GM23248 (cell line): Measurements from ENCODE around the gene CAVIN2. TPM values are rescaled to one million over a fixed set of nuclear protein-coding genes. Genes with fewer than 3 reads are reported as not detected.

Experiments
- DNase-seq: peaks from one replicate; pipeline ENCODE4 v3.0.0-alpha.2; 2015
- H2AFZ ChIP-seq: fragments of 200-600 bp; sonication (generic); 2 replicates; pipeline ENCODE4 v1.6.1; 2016; ENCODE audit warnings: antibody characterized with exemption
- H3F3A ChIP-seq: fragments of 200-600 bp; sonication (generic); 2 replicates; pipeline ENCODE4 v1.6.1; 2016; ENCODE audit warnings: mild to moderate bottlenecking, antibody characterized with exemption, mixed run types; ENCODE audit not compliant: insufficient read depth
- H3K27ac ChIP-seq: fragments of 200-600 bp; sonication (generic); 2 replicates; pipeline ENCODE4 v1.5.1; 2016; ENCODE audit warnings: mild to moderate bottlenecking
- H3K27me3 ChIP-seq: fragments of 200-600 bp; sonication (generic); replicated peaks from 2 replicates; pipeline ENCODE4 v1.6.1; 2016; ENCODE audit warnings: mild to moderate bottlenecking; ENCODE audit not compliant: insufficient read depth
- H3K36me3 ChIP-seq: fragments of 200-600 bp; sonication (generic); 2 replicates; pipeline ENCODE4 v1.6.1; 2016; ENCODE audit warnings: low read depth, mild to moderate bottlenecking
- H3K4me1 ChIP-seq: fragments of 200-600 bp; sonication (generic); 2 replicates; pipeline ENCODE4 v1.6.1; 2016; ENCODE audit warnings: mild to moderate bottlenecking; ENCODE audit not compliant: insufficient read depth
- H3K4me2 ChIP-seq: fragments of 200-600 bp; sonication (generic); one replicate; pipeline ENCODE4 v1.6.1; 2016; ENCODE audit warnings: mild to moderate bottlenecking; ENCODE audit not compliant: unreplicated experiment
- H3K4me3 ChIP-seq: fragments of 200-600 bp; sonication (generic); 2 replicates; pipeline ENCODE4 v1.5.1; 2016; ENCODE audit warnings: mild to moderate bottlenecking
- H3K79me2 ChIP-seq: fragments of 200-600 bp; sonication (generic); 2 replicates; pipeline ENCODE4 v1.6.1; 2016; ENCODE audit warnings: mild to moderate bottlenecking; ENCODE audit not compliant: insufficient read depth
- H3K9ac ChIP-seq: fragments of 200-600 bp; sonication (generic); 2 replicates; pipeline ENCODE4 v1.6.1; 2016; ENCODE audit warnings: mild to moderate bottlenecking
- H3K9me2 ChIP-seq: fragments of 200-600 bp; sonication (generic); 2 replicates; pipeline ENCODE4 v1.6.1; 2016; ENCODE audit warnings: mixed run types, mild to moderate bottlenecking, moderate library complexity; ENCODE audit not compliant: insufficient read depth
- H3K9me3 ChIP-seq: fragments of 200-600 bp; sonication (generic); one replicate; pipeline ENCODE4 v1.6.1; 2017; ENCODE audit warnings: low read depth
- H4K20me1 ChIP-seq: fragments of 200-600 bp; sonication (generic); 2 replicates; pipeline ENCODE4 v1.6.0; 2016; ENCODE audit not compliant: insufficient read depth
- EZH2 ChIP-seq: fragments of 200-600 bp; sonication (generic); IDR thresholded peaks from 2 replicates; pipeline ENCODE4 v1.6.1; 2018; ENCODE audit warnings: antibody characterized with exemption, mild to moderate bottlenecking; ENCODE audit not compliant: insufficient read depth, poor library complexity, severe bottlenecking
- EZH2phosphoT487 ChIP-seq: fragments of 200-600 bp; sonication (generic); IDR thresholded peaks from 2 replicates; pipeline ENCODE4 v1.6.1; 2018; ENCODE audit warnings: antibody characterized with exemption, moderate library complexity, mild to moderate bottlenecking, low read depth; ENCODE audit not compliant: insufficient read depth
- WGBS, 2 experiments: methylation state at CpG; one replicate each; pipeline ENCODE4 v1.1.6; 2015 to 2017; ENCODE audit warnings: low lambda C conversion rate in 2 of 2, low coverage in 1 of 2; ENCODE audit errors: missing lambda C conversion rate in 2 of 2; 5-methylcytosine and 5-hydroxymethylcytosine counted together
- in situ Hi-C: fragments of 300-500 bp; cut with MboI; formaldehyde crosslinking; loops from 2 replicates; pipeline ENCODE4 v1.15.0; 2020
- polyA plus RNA-seq: library from polyadenylated mRNA; unstranded; fragments of >200 nt; fragmentation: Nextera tagmentation; extraction: Ambion mirVana; gene quantifications from 2 replicates; pipeline ENCODE4 v1.2.1, GENCODE V29; 2016
- total RNA-seq: library from RNA; depleted of rRNA; stranded (reverse); fragments of >200 nt; shearing (Covaris generic); gene quantifications from 2 replicates; pipeline ENCODE4 v1.2.3, GENCODE V29; 2014

Gene CAVIN2
- total and polyA plus RNA-seq, 2 experiments from 2014 or later = 3.1 to 5.2 TPM

- H3K4me2 ChIP-seq = peak overlapping the region; percentile 50
- H3K9me3 ChIP-seq = no peaks in the 10 kb centered on the region
- H3K79me2 ChIP-seq = no peaks in the 10 kb centered on the region
- 0 out of 2 replicates have a peak overlapping the region, but pooled peaks have one; percentile 14 for H3K4me3 ChIP-seq
- H3K9me2 ChIP-seq = no peaks in the 10 kb centered on the region
- no peaks in the 10 kb centered on the region for H3K36me3 ChIP-seq
- 35 to 47% methylated on average over 3 of the region's 3 CpGs for WGBS, 2 experiments
- peak; percentile 78 for DNase-seq
- no peaks in the 10 kb centered on the region for H4K20me1 ChIP-seq
- in situ Hi-C loops = no loop called here
- H3K27me3 ChIP-seq = no peaks in the 10 kb centered on the region
- no peak for TF ChIP-seq EZH2phosphoT487
- no peak for TF ChIP-seq EZH2
- H3K9ac ChIP-seq = no peak overlapping the region
- H2AFZ ChIP-seq = no peak overlapping the region
- peaks cover 29% of the 10 kb centered on the region for H3K4me1 ChIP-seq
- no peak overlapping the region for H3K27ac ChIP-seq
- peaks cover 22% of the 10 kb centered on the region; the same call in 1 of the 2 replicates for H3F3A ChIP-seq
Measured at GRCh38 chr2:191892391-191892790, 45.5 kb upstream of the CAVIN2 start.

- no peak overlapping the region for H2AFZ ChIP-seq
- H3K9me2 ChIP-seq = no peaks in the 10 kb centered on the region
- H3K9ac ChIP-seq = no peak overlapping the region
- H3K4me1 ChIP-seq = peaks cover 29% of the 10 kb centered on the region
- WGBS, 2 experiments = 96% methylated on average over 5 of the region's 5 CpGs
- H3K9me3 ChIP-seq = no peaks in the 10 kb centered on the region
- H3K4me3 ChIP-seq = no peak overlapping the region
- no peak for TF ChIP-seq EZH2
- no peak for TF ChIP-seq EZH2phosphoT487
- no peaks in the 10 kb centered on the region for H3K36me3 ChIP-seq
- H3K79me2 ChIP-seq = no peaks in the 10 kb centered on the region
- no peak overlapping the region for H3K27ac ChIP-seq
- in situ Hi-C loops = no loop called here
- H3F3A ChIP-seq = peaks cover 22% of the 10 kb centered on the region; the same call in 1 of the 2 replicates
- H4K20me1 ChIP-seq = no peaks in the 10 kb centered on the region
- DNase-seq = no peak
- H3K27me3 ChIP-seq = no peaks in the 10 kb centered on the region
- H3K4me2 ChIP-seq = no peak overlapping the region
Measured at GRCh38 chr2:191891656-191892055, 44.8 kb upstream of the CAVIN2 start.

GRCh38 chr2:191889931-191890330 is 43.0 kb upstream of the CAVIN2 start:
- Histone ChIP-seq H3K9ac (no peak overlapping the region), H3K27me3 (no peaks in the 10 kb centered on the region), H3F3A (peaks cover 22% of the 10 kb centered on the region; the same call in 1 of the 2 replicates), H3K79me2 (no peaks in the 10 kb centered on the region), H3K36me3 (no peaks in the 10 kb centered on the region), H4K20me1 (no peaks in the 10 kb centered on the region), H3K4me2 (no peak overlapping the region), H3K4me1 (peaks cover 20% of the 10 kb centered on the region), H3K9me3 (no peaks in the 10 kb centered on the region), H3K27ac (no peak overlapping the region), H3K4me3 (no peak overlapping the region), H2AFZ (no peak overlapping the region), H3K9me2 (no peaks in the 10 kb centered on the region)
- in situ Hi-C loops = no loop called here
- TF ChIP-seq EZH2phosphoT487 (no peak), EZH2 (no peak)
- 92 to 96% methylated on average over 2 of the region's 2 CpGs for whole genome bisulfite sequencing, 2 experiments
- no peak for DNase-seq

- no peak overlapping the region for H3K4me2 ChIP-seq
- no peaks in the 10 kb centered on the region for H3K36me3 ChIP-seq
- in situ Hi-C loops = no loop called here
- no peaks in the 10 kb centered on the region for H3K79me2 ChIP-seq
- no peaks in the 10 kb centered on the region for H3K9me3 ChIP-seq
- TF ChIP-seq EZH2 (no peak), EZH2phosphoT487 (no peak)
- no peak for DNase-seq
- peaks cover 12% of the 10 kb centered on the region; the same call in 1 of the 2 replicates for H3F3A ChIP-seq
- WGBS, 2 experiments = 93 to 97% methylated on average over 3 of the region's 3 CpGs
- no peaks in the 10 kb centered on the region for H3K9me2 ChIP-seq
- no peak overlapping the region for H3K4me3 ChIP-seq
- peaks cover 8% of the 10 kb centered on the region; the same call in 1 of the 2 replicates for H3K4me1 ChIP-seq
- no peak overlapping the region for H3K9ac ChIP-seq
- no peaks in the 10 kb centered on the region for H4K20me1 ChIP-seq
- no peaks in the 10 kb centered on the region for H3K27me3 ChIP-seq
- H3K27ac ChIP-seq = no peak overlapping the region
- H2AFZ ChIP-seq = no peak overlapping the region
Measured at GRCh38 chr2:191888400-191889166, 41.7 kb upstream of the CAVIN2 start.
